CD4-positive, alpha-beta T cell (primary cell): ENCODE results near the gene ANKRD7. TPM values are rescaled to one million over a fixed set of nuclear protein-coding genes. Genes with fewer than 3 reads are reported as not detected.

Experiments used
- ATAC-seq: fragments of 200-7000 bp; cut with Tn5 transposase; one replicate; pipeline ENCODE4 v1.10.0; 2022; ENCODE audit warnings: mild to moderate bottlenecking; ENCODE audit not compliant: poor library complexity
- CTCF ChIA-PET: fragments of 350-600 bp; sonication (Branson Sonifier 250); formaldehyde crosslinking; loops from one replicate; lab custom pipeline; 2021; ENCODE audit warnings: antibody characterized with exemption, inconsistent platforms; lab: Charles Lee
- POLR2A ChIA-PET: fragments of 350-600 bp; sonication (Branson Sonifier 250); formaldehyde crosslinking; loops from one replicate; lab custom pipeline; 2021; ENCODE audit warnings: antibody characterized with exemption, inconsistent platforms; lab: Charles Lee
- DNase-seq, 14 experiments: peaks; one replicate each; pipeline ENCODE4 v3.0.0-alpha.2; 2013 to 2020; ENCODE audit warnings: mixed read lengths in 2 of 14
- H3K27ac ChIP-seq, 2 donors: one replicate each; pipeline versions ENCODE4 v1.5.1 to v1.7.0; 2013; ENCODE audit warnings: low read length in 2 of 2, low read depth in 1 of 2, mild to moderate bottlenecking in 1 of 2
- H3K27me3 ChIP-seq, 2 experiments: 1 replicate in 1 of 2; 2 replicates in 1 of 2; pipeline versions ENCODE4 v1.6.1 to v1.7.0; 2013; ENCODE audit warnings: low read length in 2 of 2, control low read depth in 1 of 2, mild to moderate bottlenecking in 1 of 2, moderate library complexity in 1 of 2; ENCODE audit not compliant: insufficient read depth in 2 of 2, control insufficient read depth in 1 of 2
- H3K36me3 ChIP-seq: one replicate; pipeline ENCODE4 v1.6.1; 2013; ENCODE audit warnings: low read length, control low read depth; ENCODE audit not compliant: insufficient read depth
- H3K4me1 ChIP-seq: one replicate; pipeline ENCODE4 v1.6.1; 2013; ENCODE audit warnings: low read length, control low read depth; ENCODE audit not compliant: insufficient read depth
- H3K4me3 ChIP-seq: one replicate; pipeline ENCODE4 v1.5.1; 2013; ENCODE audit warnings: mild to moderate bottlenecking, low read length, moderate library complexity
- H3K9me3 ChIP-seq, 2 experiments: 1 replicate in 1 of 2; 2 replicates in 1 of 2; pipeline versions ENCODE4 v1.6.1 to v1.7.0; 2013; ENCODE audit warnings: low read length in 2 of 2, mild to moderate bottlenecking in 2 of 2, control low read depth in 1 of 2, moderate library complexity in 1 of 2; ENCODE audit not compliant: control insufficient read depth in 1 of 2, insufficient read depth in 1 of 2
- H3K27ac Mint-ChIP-seq: one replicate; pipeline ENCODE4 v1.8.0; 2020; ENCODE audit warnings: mixed read lengths
- H3K27me3 Mint-ChIP-seq: one replicate; pipeline ENCODE4 v1.8.0; 2021; ENCODE audit warnings: mixed read lengths
- H3K36me3 Mint-ChIP-seq: one replicate; pipeline ENCODE4 v1.8.0; 2021; ENCODE audit warnings: low read depth, mixed read lengths
- H3K4me1 Mint-ChIP-seq: one replicate; pipeline ENCODE4 v1.8.0; 2021; ENCODE audit warnings: low read depth, mixed read lengths
- H3K4me3 Mint-ChIP-seq: one replicate; pipeline ENCODE4 v1.8.0; 2020; ENCODE audit warnings: mild to moderate bottlenecking, mixed read lengths
- H3K9me3 Mint-ChIP-seq: one replicate; pipeline ENCODE4 v1.8.0; 2020; ENCODE audit warnings: mixed read lengths
- intact Hi-C, 2 experiments: fragments of 100-400 bp; cut with DNase I in 1 of 2; cut with micrococcal nuclease in 1 of 2; formaldehyde crosslinking; loops; one replicate each; pipeline versions ENCODE4 v1.15.1 to v1.9.0; 2023 to 2025; cut with DNase I, micrococcal nuclease
- total RNA-seq, 174 experiments: library from RNA in 2 of 174; stranded (reverse) in 2 of 174; gene quantifications; one replicate each; pipeline ENCODE4 v1.2.3 and lab custom pipeline; 2021 to 2026
- TF ChIP-seq, protein P1 (sequence below): fragments of 200-600 bp; IDR thresholded peaks from one replicate; pipeline ENCODE4 v1.8.0; 2022; ENCODE audit warnings: antibody characterized with exemption, mild to moderate bottlenecking

ANKRD7 gene
- total RNA-seq, 2 experiments from 2014 or later: not detected

GRCh38 chr7:118285358-118285757 lies 60.9 kb downstream of the ANKRD7 start:
- H3K27me3 Mint-ChIP-seq: peaks cover 54% of the 10 kb centered on the region
- H3K27me3 ChIP-seq: peaks cover 18 to 19% of the 10 kb centered on the region in 2 experiments
- H3K4me1 ChIP-seq: peaks cover 8% of the 10 kb centered on the region
- H3K4me3 ChIP-seq: no peak overlapping the region
- POLR2A ChIA-PET: no interaction called here
- CTCF ChIA-PET: no interaction called here
- DNase-seq (no peak), ATAC-seq (no peak)
- intact Hi-C loops: no loop called here
- H3K9me3 Mint-ChIP-seq: peaks cover 8% of the 10 kb centered on the region
- no peak overlapping the region for H3K27ac Mint-ChIP-seq
- no peak overlapping the region for H3K27ac ChIP-seq
- H3K4me1 Mint-ChIP-seq: peaks cover 22% of the 10 kb centered on the region
- no peak overlapping the region for H3K4me3 Mint-ChIP-seq
- H3K36me3 ChIP-seq: no peaks in the 10 kb centered on the region
- TF ChIP-seq, protein P1, sequence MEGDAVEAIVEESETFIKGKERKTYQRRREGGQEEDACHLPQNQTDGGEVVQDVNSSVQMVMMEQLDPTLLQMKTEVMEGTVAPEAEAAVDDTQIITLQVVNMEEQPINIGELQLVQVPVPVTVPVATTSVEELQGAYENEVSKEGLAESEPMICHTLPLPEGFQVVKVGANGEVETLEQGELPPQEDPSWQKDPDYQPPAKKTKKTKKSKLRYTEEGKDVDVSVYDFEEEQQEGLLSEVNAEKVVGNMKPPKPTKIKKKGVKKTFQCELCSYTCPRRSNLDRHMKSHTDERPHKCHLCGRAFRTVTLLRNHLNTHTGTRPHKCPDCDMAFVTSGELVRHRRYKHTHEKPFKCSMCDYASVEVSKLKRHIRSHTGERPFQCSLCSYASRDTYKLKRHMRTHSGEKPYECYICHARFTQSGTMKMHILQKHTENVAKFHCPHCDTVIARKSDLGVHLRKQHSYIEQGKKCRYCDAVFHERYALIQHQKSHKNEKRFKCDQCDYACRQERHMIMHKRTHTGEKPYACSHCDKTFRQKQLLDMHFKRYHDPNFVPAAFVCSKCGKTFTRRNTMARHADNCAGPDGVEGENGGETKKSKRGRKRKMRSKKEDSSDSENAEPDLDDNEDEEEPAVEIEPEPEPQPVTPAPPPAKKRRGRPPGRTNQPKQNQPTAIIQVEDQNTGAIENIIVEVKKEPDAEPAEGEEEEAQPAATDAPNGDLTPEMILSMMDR: no peak
- H3K9me3 ChIP-seq: peaks cover 9 to 10% of the 10 kb centered on the region in 2 experiments
- H3K36me3 Mint-ChIP-seq: no peaks in the 10 kb centered on the region

- H3K9me3 ChIP-seq: peaks cover 15 to 17% of the 10 kb centered on the region in 2 experiments
- no peak for DNase-seq
- H3K27ac Mint-ChIP-seq: no peak overlapping the region
- no peaks in the 10 kb centered on the region for H3K36me3 Mint-ChIP-seq
- ChIA-PET CTCF (no interaction called here), POLR2A (no interaction called here)
- no peaks in the 10 kb centered on the region for H3K36me3 ChIP-seq
- no peak for ATAC-seq
- peaks cover 22% of the 10 kb centered on the region for H3K4me1 Mint-ChIP-seq
- peaks cover 8% of the 10 kb centered on the region for H3K9me3 Mint-ChIP-seq
- H3K4me3 Mint-ChIP-seq: no peak overlapping the region
- intact Hi-C loops: no loop called here
- H3K27ac ChIP-seq: no peak overlapping the region
- TF ChIP-seq, protein P1: no peak
- H3K27me3 ChIP-seq: peaks cover 16 to 23% of the 10 kb centered on the region in 2 experiments
- H3K27me3 Mint-ChIP-seq: peaks cover 47% of the 10 kb centered on the region
- no peak overlapping the region for H3K4me3 ChIP-seq
- peaks cover 8% of the 10 kb centered on the region for H3K4me1 ChIP-seq
Observed at GRCh38 chr7:118286131-118286530, 61.6 kb downstream of the ANKRD7 start.

DNA sequence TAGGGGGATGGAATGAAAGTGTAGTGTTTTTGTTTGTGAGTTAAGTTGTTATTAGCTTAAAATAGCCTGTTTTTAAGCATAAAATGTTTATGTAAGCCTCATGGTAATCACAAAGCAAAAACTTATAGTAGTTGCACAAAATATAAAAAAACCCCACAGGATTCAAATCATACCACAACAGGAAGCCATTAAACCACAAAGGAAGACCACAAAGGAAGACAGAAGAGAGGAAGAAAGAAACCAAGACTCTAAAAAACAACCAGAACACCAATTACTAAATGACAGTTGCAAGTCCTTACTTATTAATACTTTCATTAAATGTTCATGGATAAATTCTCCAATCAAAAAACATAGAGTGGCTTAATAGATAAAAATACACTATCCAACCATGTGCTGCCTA lies 63.6 kb downstream of the ANKRD7 start:
- H3K4me1 Mint-ChIP-seq: peaks cover 22% of the 10 kb centered on the region
- no peak overlapping the region for H3K27ac ChIP-seq
- H3K36me3 ChIP-seq: no peaks in the 10 kb centered on the region
- H3K27me3 Mint-ChIP-seq: peaks cover 47% of the 10 kb centered on the region
- no peak overlapping the region for H3K4me3 Mint-ChIP-seq
- DNase-seq: peak in 3 of 14 experiments; percentile 9 to 52 (median 21)
- CTCF ChIA-PET: no interaction called here
- TF ChIP-seq, protein P1: no peak
- peaks cover 18% of the 10 kb centered on the region in 2 experiments for H3K9me3 ChIP-seq
- intact Hi-C loops: no loop called here
- POLR2A ChIA-PET: no interaction called here
- H3K27ac Mint-ChIP-seq: no peak overlapping the region
- H3K9me3 Mint-ChIP-seq: peaks cover 8% of the 10 kb centered on the region
- H3K36me3 Mint-ChIP-seq: no peaks in the 10 kb centered on the region
- peaks cover 13 to 18% of the 10 kb centered on the region in 2 experiments for H3K27me3 ChIP-seq
- peaks cover 8% of the 10 kb centered on the region for H3K4me1 ChIP-seq
- no peak for ATAC-seq
- no peak overlapping the region for H3K4me3 ChIP-seq
